NCI-H146 treated with DMSO at 0.1 percent for 48 hours (cell line): ENCODE results near the gene MYEOV.

ENCODE experiments used
- DNase-seq: peaks from one replicate; lab custom pipeline; 2025; ENCODE audit not compliant: unreplicated experiment; lab: John Stamatoyannopoulos, UW

MYEOV gene

GRCh38 chr11:69265210-69265609 lies 28.7 kb upstream of the MYEOV start:
- no peak for DNase-seq

GRCh38 chr11:69265911-69266510 lies 27.9 kb upstream of the MYEOV start:
- no peak for DNase-seq

- DNase-seq, result no peak
Measured at GRCh38 chr11:69267395-69267805, 26.6 kb upstream of the MYEOV start.

GRCh38 chr11:69268911-69269310 lies 25.0 kb upstream of the MYEOV start:
- DNase-seq, result no peak

- no peak for DNase-seq
Measured at GRCh38 chr11:69269388-69269787, 24.6 kb upstream of the MYEOV start.

- DNase-seq, result no peak
Measured at GRCh38 chr11:69269926-69270697, 23.8 kb upstream of the MYEOV start.

GRCh38 chr11:69270941-69271340 lies 23.0 kb upstream of the MYEOV start:
- DNase-seq, result no peak

- no peak for DNase-seq
Measured at GRCh38 chr11:69272055-69272454, 21.9 kb upstream of the MYEOV start.

GRCh38 chr11:69272831-69273485 lies 21.0 kb upstream of the MYEOV start:
- no peak for DNase-seq

- DNase-seq, result no peak
Measured at GRCh38 chr11:69273571-69273970, 20.4 kb upstream of the MYEOV start.

- no peak for DNase-seq
Measured at GRCh38 chr11:69274531-69275016, 19.4 kb upstream of the MYEOV start.

- no peak for DNase-seq
Measured at GRCh38 chr11:69275178-69275577, 18.8 kb upstream of the MYEOV start.

GRCh38 chr11:69276165-69276564 lies 17.8 kb upstream of the MYEOV start:
- DNase-seq, result no peak

GRCh38 chr11:69277074-69277809 lies 16.7 kb upstream of the MYEOV start:
- no peak for DNase-seq

GRCh38 chr11:69278091-69278867 lies 15.7 kb upstream of the MYEOV start:
- no peak for DNase-seq

- no peak for DNase-seq
Measured at GRCh38 chr11:69280451-69280850, 13.5 kb upstream of the MYEOV start.

- no peak for DNase-seq
Measured at GRCh38 chr11:69280994-69281393, 13.0 kb upstream of the MYEOV start.

GRCh38 chr11:69283446-69283845 lies 10.5 kb upstream of the MYEOV start:
- DNase-seq, result no peak

- no peak for DNase-seq
Measured at GRCh38 chr11:69284081-69284511, 9.9 kb upstream of the MYEOV start.

GRCh38 chr11:69285091-69285490 lies 8.9 kb upstream of the MYEOV start:
- no peak for DNase-seq

- DNase-seq, result no peak
Measured at GRCh38 chr11:69285766-69286165, 8.2 kb upstream of the MYEOV start.
